GM21619 (cell line): ENCODE data around the gene MIA.
"Not testable (repeated sequence)": the region's sequence is repeated elsewhere in the genome, so short reads cannot be mapped to it uniquely, and the experiment has no call there.

Experiments used
- ATAC-seq: cut with Tn5 transposase; IDR thresholded peaks from one replicate; pipeline ENCODE4 v1.9.1; 2021; ENCODE audit not compliant: unreplicated experiment

Gene MIA

DNA sequence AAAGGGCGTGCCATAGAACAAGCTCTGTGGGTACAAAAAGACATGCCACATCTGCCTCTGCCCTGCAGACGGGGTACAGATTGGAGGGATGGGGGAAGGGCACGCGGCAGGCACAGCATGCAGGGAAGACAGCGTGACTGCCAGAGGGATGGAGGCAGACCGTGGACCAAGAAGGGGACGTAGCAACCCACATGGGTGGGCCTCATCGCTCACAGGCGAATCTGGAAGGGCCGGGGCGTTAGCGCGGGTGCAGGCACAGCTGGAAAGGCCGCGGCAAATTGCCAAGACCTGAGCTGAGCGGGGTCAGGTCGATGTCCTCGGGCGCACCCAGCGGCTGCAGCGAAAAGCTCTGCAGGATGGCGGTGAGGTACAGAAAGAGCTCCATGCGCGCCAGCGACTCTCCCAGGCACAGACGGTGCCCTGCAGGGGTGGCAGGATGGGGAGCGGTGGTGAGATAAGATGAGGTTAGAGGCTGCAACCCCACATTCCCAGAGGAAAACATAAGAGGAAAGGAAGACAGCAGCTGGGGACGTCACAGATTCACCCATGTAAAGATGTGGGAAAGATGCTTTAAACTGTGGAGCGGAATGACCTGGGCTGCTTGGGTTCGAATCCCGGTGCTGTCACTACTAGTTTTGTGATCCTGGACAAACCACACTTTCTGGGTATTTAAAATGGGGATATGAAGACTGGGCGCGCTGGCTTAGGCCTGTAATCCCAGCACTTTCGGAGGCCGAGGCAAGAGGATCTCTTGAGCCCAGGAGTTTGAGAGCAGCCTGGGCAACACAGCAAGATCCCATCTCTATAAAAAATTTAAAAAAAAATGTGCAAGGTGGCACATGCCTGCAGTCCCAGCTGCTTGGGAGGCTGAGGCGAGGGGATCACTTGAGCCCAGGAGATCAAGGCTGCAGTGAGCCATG lies 43.4 kb downstream of the MIA start:
- not testable (repeated sequence) for ATAC-seq

DNA sequence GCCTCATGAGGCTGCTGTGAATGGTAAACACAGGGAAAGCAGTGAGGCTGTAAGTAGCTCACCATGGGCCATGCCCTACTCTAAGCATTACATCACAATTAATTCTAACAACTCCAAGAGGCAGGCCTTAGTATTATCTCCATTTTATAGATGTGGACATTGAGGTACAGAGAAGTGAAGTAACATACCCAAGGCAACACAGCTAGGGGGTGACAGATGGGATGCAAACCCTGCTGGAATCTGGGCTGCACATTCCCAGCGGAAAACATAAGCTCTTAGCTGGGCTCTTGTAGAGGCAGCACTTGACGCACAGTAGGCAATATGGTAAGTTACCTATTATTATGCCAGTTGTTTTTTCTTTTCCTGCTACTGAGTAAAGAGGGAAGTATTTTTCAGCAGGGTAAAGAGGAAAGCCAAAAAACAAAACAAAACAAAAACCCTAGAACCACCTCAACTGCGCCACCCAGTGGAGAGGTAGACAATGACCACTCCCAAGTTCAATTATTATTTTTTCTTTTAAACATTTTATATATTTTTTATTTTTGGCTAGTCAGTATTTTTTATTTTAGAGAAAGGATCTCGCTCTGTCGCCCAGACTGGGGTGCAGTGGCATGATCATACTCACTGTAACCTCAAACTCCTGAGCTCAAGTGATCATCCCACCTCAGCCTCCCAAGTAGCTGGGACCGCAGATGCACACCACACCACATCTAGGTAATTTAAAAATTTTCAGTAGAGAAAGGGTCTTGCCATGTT lies 44.3 kb downstream of the MIA start:
- ATAC-seq, result not testable (repeated sequence)

DNA sequence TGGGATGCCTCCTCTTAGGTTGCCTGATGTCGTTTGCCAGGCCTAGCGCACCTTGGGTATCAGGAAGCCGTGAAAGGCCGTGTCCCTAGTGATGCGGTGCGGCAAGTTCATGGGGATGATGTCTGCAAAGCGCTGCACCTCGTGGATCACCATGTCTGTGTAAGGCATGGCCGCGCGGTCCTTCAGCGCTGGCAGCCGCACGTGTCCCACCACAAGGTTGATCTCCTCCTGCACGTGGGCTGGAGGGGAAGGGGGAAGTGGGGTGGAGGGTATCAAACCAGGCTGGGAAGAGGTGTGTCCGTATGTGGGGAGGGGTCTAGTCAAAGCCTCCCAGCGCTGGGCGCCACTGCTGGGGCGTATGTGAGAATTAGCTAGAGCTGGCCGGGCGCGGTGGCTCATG lies 46.8 kb downstream of the MIA start:
- ATAC-seq, result no peak

DNA sequence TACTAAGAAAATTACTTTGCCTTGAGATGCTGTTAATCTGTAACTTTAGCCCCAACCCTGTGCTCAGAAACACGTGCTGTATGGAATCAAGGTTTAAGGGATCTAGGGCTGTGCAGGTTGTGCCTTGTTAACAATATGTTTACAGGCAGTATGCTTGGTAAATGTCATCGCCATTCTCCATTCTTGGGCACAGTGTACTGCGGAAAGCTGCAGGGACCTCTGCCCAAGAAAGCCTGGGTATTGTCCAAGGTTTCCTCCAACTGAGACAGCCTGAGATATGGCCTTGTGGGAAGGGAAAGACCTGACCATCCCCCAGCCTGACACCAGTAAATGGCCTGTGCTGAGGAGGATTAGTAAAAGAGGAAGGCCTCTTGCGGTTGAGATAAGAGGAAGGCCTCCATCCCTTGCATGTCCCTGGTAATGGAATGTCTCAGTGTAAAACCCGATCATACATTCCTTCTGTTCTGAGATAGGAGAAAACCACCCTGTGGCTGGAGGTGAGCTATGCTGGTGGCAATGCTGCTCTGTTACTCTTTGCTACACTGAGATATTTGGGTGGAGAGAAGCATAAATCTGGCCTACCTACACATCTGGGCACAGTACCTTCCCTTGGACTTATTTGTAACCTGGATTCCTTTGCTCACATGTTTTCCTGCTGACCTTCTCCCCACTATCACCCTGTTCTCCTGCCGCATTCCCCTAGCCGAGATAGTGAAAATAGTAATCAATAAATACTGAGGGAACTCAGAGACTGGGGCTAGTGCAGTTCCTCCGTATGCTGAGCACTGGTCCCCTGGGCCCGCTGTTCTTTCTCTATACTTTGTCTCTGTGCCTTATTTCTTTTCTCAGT lies 47.6 kb downstream of the MIA start:
- not testable (repeated sequence) for ATAC-seq

DNA sequence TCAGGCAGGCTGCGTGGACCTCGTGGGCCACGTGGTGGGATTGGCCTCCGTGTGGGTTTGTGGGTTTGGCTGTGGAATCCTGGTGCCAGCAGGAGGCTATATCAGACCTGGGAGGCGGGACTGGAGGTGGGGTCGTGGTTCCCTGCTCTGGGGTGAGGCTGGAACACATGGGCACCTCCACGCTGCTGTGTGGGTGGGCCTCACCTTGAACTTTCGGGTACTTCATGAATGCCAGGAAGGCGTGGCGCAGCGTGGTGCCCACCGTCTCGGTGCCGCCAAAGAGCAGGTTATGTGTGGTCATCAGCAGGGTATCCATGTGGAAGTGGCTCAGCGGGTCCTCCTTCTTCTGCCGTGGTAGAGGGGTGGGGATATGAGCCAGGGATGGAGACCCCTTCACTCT lies 49.6 kb downstream of the MIA start:
- ATAC-seq, result not testable (repeated sequence)

DNA sequence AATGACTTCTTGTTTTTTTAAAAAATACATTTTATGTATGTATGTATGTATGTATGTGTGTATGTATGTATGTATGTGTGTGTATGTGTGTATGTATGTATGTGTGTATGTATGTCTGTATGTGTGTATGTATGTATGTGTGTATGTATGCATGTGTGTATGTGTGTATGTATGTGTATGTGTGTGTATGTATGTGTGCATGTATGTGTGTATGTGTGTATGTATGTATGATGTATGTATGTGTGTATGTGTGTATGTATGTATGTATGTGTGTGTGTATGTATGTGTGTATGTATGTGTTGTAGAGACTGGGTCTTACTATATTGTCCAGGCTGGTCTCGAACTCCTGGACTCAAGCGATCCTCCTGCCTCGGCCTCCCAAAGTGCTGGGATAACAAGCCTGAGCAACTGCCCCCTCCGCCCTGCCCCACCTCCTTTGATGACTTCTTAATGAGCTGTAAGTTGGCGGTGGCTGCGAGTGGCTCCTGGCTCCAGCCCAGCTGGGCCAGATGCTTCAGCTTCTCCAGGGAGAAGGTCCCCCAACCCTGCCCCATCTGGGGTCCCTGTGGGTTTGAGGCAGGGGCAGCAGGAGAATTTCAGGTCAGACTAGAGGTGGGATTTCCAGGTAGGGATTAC lies 50.3 kb downstream of the MIA start:
- not testable (repeated sequence) for ATAC-seq

DNA sequence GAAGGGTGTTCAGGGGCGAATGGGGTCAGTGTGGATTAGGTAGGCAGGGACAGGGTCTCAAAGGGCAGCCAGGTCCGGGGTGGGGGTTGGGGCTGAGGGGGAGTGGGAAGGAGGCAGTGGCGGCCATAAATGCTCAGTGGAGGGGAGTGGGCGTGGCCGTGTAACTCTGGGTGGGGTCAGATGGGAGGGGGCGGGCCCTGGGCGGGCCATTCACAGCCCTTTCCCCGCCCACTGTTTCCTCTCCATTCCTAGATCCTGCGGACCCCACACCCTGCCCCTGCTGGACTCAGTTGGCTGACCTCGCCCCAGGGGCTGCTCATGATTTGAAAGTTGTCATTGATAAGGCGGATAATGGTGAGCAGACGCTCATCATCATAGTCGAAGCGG lies 51.0 kb downstream of the MIA start:
- not testable (repeated sequence) for ATAC-seq

DNA sequence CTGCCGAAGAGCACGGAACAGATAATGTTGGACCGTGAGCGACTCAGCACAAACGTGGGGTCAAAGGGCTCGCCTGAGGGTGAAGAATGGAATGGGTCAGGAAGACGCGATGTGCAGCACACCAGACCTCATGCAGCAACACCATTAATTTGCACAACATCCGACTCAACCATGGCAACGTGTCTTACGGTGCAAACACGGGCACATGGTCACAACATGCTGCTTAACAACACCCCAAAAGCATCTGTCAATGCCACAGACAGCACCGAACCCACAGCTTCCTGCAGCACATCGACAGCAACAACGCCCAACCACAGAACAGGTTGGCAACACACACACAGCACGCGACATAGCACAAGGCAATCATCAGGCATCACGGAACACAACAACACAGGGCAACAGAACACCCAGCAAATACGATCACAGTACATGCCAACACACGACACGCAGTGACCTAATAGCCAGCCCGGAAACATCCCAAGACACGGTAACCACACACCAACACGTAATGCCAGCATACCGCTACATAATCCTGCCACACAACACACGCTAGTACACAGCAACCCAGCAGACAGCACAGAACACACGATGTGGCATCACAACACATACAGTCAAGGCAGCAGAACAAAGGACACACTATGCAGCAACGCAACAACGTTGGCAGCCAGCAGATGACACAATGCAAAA lies 51.5 kb downstream of the MIA start:
- ATAC-seq, result not testable (repeated sequence)
